AG20443 (cell line): Measurements from ENCODE around the gene R3HCC1L.

Experiments
- DNase-seq: peaks from one replicate; pipeline ENCODE4 v3.0.0; 2012; ENCODE audit warnings: low spot score, mixed read lengths

The R3HCC1L gene

GRCh38 chr10:98231417-98231816 lies 97.0 kb downstream of the R3HCC1L start:
- DNase-seq = no peak

- DNase-seq = peak; percentile 37
These were observed 101.4 kb downstream of the R3HCC1L start for GRCh38 chr10:98235846-98236245.

DNA sequence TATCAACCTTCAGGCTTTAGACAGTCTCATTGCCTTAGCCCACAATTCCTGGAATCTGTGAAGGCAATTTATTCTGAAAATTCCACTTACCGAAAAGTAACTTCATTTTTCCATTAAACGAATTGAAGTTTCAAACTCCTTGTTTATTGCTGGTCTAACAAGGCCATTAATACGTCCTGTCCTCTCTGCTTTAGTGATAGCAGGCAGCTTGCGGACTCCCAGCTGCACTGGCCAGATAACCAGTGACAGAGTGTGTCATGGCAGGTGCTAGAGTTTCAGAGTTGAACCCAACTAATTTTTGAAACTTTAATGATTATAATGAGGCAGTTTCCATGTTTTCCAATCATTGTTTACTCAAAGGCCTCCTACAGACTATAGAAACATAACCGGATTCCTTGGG lies 102.4 kb downstream of the R3HCC1L start:
- no peak for DNase-seq

GRCh38 chr10:98238391-98238790 lies 103.9 kb downstream of the R3HCC1L start:
- no peak for DNase-seq

- no peak for DNase-seq
These were observed 106.1 kb downstream of the R3HCC1L start for GRCh38 chr10:98240524-98240923.

DNA sequence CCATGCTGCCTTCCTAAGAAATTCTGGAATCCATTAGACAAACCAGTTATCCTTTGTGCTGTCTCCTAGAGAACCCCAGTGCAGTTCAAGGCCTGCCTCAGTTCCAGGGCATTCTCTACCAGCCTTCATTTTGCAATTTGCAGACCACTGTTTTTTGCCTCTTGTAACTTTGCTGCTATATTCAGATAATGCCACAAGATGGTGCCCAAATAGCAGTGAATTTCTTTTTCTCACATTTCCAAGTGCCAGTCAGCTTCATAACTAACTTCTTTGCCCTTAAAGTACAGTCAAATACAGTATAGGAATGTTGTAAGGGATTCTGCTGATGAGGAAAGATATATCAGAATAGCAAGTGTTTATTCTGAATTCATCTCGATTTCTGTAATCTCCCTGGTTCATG lies 108.4 kb downstream of the R3HCC1L start:
- DNase-seq = peak; percentile 42

DNA sequence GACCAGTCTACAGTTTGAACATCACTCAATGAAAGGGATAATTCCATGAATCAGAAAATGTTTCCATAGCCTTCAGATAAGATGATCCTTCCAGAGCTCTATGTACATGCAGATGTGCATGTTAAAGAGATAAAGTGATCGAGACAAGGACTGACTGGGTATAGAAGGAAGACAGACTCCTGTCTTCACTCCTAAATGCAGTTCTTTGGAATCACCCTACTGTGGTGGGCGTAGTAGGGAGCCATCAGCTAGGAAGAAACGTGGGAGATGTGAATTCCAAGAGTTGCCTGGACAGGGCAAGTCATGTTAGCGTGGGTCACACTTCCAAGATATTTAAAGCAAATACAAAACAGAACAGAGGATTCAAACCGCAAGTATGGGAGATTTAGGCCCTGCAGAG lies 109.7 kb downstream of the R3HCC1L start:
- DNase-seq = no peak

GRCh38 chr10:98244586-98244985 lies 110.1 kb downstream of the R3HCC1L start:
- peak; percentile 1 for DNase-seq

GRCh38 chr10:98246911-98247805 lies 112.7 kb downstream of the R3HCC1L start:
- DNase-seq = peak; percentile 74

DNA sequence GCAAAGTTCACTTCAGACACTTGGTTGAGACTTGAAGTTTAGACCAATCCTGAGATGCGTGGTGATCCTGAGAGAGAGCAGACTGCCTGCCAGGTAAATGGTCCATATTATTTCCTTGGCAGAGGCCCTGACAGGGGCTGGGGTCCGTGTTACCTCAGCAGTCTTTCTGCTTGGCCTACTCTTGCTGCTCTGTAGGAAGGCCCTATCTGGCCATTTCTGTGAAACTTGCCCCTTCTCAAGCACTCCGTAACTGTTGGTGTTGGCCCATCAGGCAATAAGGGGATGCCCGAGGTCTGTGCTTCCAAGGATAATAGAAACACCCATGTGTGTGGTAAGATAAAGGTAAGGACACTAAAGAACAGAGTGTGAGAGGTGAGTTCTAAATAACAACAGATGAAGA lies 113.6 kb downstream of the R3HCC1L start:
- DNase-seq = peak; percentile 3

DNA sequence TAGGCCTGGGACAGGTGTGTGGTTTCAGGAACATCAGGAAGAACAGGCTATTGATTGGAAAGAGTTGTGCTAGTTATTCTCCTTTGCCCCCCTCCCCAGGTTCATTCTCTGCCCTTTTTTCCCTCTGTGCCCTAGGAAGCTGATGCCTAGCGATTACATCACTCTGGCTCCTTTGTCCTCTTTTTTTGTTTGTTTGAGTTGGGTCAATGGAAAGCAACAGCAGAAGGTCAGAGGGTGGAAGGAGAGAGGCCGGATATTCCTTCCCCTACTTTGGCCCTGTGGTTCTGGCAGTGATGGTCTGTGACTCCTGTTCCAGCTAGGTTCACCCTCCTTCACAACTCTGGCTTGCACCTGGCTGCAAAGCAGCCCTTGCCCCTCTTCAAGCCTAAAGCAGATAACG lies 114.7 kb downstream of the R3HCC1L start:
- no peak for DNase-seq

- no peak for DNase-seq
These were observed 116.9 kb downstream of the R3HCC1L start for GRCh38 chr10:98251399-98251798.

DNA sequence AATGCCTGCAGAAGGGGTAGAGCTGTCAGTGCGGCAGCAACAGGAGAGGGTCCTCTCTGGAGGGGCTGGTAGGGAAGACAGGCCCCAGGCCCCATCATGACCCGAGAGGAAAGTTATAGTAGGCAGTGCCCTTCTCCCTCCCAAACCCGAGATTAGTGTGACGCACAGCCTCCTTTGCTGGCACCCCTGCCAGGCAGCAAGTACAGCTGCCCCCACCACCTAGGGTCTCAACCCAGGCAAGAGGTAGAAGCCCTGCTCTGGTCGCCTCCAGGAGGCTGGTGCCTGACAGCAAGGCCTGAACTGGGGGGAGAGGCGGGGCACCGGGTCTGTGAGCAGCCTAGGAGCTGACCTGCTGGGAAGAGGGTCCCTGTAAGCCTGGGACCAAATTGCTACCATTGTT lies 118.0 kb downstream of the R3HCC1L start:
- no peak for DNase-seq

GRCh38 chr10:98253499-98253898 lies 119.0 kb downstream of the R3HCC1L start:
- DNase-seq = no peak

DNA sequence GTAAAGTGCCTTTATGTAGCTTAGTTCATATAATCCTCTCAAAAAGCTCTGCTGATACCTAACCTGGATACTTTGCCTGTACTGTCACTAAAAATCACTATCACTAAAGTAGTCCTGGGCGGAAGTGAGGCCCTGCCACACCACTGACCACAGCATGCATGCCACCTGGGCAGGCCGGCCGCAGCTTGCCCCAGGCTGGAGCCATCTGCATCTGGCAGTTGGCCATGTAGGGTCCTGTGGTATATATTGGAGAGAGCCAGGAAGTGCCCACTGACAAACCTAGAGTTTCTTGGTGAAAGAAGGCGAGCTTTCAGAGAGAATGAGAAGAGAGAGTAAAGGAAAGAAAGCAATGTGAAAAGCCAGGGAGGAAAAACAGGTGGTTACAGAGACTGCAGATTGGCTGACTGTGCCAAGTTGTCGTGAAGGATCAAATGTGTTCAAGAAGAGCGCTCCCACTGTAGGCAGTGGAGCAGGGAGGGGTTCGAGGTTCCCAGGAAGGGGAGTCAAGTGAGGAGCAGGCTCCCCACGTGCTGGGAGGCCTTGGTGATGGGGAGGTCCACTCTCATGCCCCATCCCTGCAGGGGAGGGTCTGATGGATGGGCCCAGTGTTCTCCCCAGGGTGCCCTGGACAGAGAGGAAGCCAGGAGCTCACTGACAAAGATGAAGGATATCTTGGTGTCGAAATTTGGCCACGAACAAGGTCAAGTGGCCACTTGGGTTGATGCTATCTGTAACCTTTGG lies 119.9 kb downstream of the R3HCC1L start:
- no peak for DNase-seq

DNA sequence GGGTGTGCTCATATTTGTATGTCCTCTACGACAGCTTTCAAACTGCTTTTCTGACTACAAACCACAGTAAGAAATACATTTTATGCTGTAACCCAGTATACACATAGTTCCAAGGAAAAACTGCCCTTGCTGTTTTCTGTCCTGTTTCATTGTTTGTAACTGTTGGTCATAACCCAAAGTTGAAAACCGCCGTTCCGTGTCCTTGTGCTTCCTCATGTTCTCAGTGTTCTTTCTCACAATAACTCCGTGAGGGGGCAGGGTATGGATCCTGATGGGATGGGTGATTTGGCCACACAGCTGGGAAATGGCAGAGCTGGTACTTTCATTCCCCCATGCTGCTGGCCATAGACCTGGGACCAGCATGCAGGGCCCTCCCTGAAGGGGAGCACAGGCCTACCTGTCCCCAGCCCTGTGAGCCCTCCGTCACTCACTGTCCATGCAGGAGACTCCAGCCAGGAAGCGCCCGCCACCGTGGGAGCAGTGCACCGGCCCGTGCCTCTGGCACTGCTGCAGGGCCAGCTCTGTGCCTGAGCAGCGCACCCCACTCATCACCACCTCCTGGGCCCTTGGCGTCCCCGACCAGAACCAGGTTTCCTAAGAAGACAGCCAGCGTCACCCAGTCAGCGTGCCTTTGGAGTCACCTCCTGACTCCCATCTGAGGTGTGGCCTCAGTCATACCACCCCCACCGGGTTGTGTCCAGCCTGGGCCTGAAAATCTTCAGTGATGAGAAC lies 120.9 kb downstream of the R3HCC1L start:
- DNase-seq = peak; percentile 4

DNA sequence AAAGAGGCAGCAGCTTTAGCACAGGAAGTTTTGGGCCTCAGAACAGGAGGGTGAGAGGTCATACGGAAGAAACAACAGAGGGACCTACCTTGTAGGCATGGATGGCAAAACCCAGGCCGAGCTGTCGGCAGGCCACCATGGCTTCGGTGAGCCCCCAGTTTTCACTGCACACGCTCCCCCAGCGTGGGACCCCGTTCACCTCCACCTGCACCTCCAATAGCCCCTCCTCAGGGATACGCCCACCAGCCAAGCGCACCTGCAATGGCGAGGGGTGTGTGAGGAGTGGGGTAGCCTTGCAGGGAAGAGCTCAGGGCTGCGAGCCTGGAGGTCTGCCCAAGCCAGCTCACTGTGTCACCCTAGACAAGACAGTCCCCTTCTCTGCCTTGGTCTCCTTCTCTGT lies 122.2 kb downstream of the R3HCC1L start:
- DNase-seq = peak; percentile 1

- DNase-seq = peak; percentile 1
These were observed 122.7 kb downstream of the R3HCC1L start for GRCh38 chr10:98257198-98257597.

GRCh38 chr10:98257961-98258360 lies 123.5 kb downstream of the R3HCC1L start:
- no peak for DNase-seq

DNA sequence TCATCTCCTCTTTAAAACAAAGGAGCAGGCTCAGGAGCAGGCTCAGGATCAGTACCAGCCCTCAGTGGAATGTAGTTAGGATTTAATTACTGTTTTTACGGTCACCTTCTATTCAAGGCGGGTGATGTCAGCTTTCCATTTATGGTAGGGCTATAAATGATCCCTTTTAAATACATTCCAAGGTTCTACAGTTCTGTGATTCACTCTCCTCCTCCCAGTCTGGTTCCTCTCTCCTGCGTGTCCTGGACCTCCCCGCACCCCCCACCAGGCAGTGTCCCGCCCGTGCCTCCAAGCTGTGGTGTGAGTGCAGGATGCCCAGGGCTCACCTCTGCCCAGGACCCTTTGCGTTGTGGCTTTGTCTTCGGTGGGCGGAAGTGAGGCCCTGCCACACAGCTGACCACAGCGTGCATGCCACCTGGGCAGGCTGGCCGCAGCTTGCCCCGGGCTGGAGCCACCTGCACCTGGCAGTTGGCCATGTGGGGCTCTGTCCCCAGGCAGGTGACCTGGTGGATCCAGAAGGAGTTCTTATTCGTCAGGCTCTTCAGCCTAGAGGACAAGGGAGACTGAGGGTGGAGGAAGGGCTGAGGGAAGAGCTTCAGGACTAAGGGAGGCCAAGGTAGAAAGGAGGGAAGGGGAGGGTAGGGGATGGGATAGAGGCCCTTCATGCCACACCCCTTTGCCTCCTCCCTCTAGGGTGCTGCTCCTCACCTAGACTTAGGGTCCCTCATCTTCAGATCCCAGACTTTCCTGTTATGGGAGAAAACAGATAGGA lies 124.4 kb downstream of the R3HCC1L start:
- no peak for DNase-seq

DNA sequence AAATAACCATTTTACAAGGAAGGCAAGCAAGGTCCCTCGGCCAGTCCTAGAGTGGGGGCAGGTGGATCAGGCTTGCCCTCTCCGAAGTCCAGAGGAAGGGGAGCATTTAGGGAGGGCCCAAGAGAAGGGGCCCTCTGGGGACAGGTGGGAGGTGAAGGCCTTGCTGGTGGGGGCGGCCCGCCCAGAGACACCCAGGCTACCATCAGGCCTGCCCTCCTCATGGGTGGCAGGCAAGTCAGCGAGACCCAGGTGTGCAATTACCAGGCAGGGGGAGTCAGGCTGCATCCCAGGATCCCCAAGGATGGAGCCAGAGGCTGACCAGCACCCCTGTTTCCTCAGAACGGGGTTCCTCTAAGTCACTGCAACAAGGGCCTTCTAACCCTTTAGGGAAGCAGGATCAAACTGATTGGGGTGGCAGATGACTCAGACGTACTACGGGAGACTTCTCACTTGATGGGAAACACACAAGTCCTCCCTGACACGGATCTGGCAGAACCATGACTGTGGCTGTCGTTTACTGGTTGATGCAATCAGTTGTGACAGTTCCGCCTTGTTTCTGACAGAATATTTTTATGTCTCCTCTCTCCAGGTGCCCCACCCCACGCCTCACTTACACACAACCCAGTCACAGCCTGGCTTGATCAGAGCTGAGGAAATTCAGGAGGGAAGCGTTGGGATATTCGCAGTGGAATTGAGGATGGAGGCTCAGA lies 125.3 kb downstream of the R3HCC1L start:
- DNase-seq = no peak
